Activated T-cell treated with anti-CD3 and anti-CD28 coated beads, Interleukin-2, amount 50 U/mL, for 4 hours (primary cell): Measurements from ENCODE around the gene AK9. TPM values are rescaled to one million over a fixed set of nuclear protein-coding genes. Genes with fewer than 3 reads are reported as not detected.
"Not testable (repeated sequence)": the region's sequence is repeated elsewhere in the genome, so short reads cannot be mapped to it uniquely, and the experiment has no call there.

Source experiments
- ATAC-seq, 2 donors: fragments of 200-7000 bp; cut with Tn5 transposase; one replicate each; pipeline ENCODE4 v1.10.0; 2021
- DNase-seq: peaks from one replicate; pipeline ENCODE4 v3.0.0-alpha.2; 2020
- H3K27me3 Mint-ChIP-seq: one replicate; pipeline ENCODE4 v1.8.0; 2021; ENCODE audit warnings: low read depth, mixed read lengths
- H3K36me3 Mint-ChIP-seq: one replicate; pipeline ENCODE4 v1.8.0; 2022; ENCODE audit warnings: mixed read lengths; ENCODE audit not compliant: insufficient read depth
- H3K4me1 Mint-ChIP-seq: one replicate; pipeline ENCODE4 v1.8.0; 2021; ENCODE audit warnings: low read depth, mixed read lengths
- H3K4me3 Mint-ChIP-seq: one replicate; pipeline ENCODE4 v1.8.0; 2021; ENCODE audit warnings: mild to moderate bottlenecking, moderate library complexity, mixed read lengths
- H3K9me3 Mint-ChIP-seq: one replicate; pipeline ENCODE4 v1.8.0; 2021; ENCODE audit warnings: mixed read lengths
- total RNA-seq, 3 donors: library from RNA; stranded (reverse); gene quantifications; one replicate each; pipeline ENCODE4 v1.2.1, GENCODE V29; 2021

Gene AK9
- total RNA-seq, 3 donors from 2014 or later, result 2.0 to 2.5 (median 2.1) TPM

DNA sequence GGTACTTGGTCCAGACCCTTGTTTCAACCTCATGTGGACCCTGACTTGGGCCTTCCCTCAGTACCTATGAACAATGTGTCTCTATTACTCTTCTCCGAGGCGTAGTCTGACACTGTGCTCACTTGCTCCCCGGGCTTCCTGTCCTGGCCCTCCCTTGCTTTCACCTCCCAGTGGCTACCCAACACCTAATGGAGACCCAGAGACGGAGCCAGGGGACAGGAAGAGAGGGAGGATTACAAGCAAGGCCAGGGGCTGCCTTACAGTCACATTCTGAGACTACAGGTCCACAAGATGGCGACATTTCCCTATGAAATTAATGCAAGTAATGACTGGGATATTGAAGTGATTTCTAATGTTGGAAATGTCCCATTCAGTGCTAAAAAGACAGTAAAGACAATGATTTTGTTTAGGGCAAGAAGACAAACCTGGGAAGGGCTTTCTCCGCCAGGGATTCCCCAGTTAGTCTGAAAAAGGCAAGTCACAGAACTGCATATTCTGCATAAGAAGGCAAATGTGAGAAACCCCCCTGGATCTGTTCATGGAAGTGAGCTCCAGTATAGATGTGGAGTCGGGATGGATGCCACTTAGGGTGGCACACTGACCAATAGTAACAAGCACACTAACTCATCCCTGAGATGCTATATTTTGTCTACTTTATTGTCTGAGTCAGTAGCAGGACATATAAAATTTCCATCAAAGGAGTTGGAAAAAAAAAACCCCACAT is 163.9 kb downstream of the AK9 start:
- Mint-ChIP-seq H3K4me1 (no peaks in the 10 kb centered on the region), H3K36me3 (peaks cover 3% of the 10 kb centered on the region), H3K27me3 (no peaks in the 10 kb centered on the region), H3K9me3 (peaks cover 7% of the 10 kb centered on the region), H3K4me3 (no peak overlapping the region)
- DNase-seq (peak; percentile 37), ATAC-seq (peak; percentile 69 to 74)

GRCh38 chr6:109524129-109524528 is 166.9 kb downstream of the AK9 start:
- Mint-ChIP-seq H3K4me1 (no peaks in the 10 kb centered on the region), H3K4me3 (no peak overlapping the region), H3K9me3 (peaks cover 10% of the 10 kb centered on the region), H3K36me3 (peaks cover 3% of the 10 kb centered on the region), H3K27me3 (no peaks in the 10 kb centered on the region)
- DNase-seq (no peak), ATAC-seq (no peak)

GRCh38 chr6:109523478-109523877 is 167.5 kb downstream of the AK9 start:
- no peak for ATAC-seq
- Mint-ChIP-seq H3K4me1 (no peaks in the 10 kb centered on the region), H3K4me3 (no peak overlapping the region), H3K36me3 (peaks cover 3% of the 10 kb centered on the region), H3K9me3 (peaks cover 10% of the 10 kb centered on the region), H3K27me3 (no peaks in the 10 kb centered on the region)
- DNase-seq, result no peak

DNA sequence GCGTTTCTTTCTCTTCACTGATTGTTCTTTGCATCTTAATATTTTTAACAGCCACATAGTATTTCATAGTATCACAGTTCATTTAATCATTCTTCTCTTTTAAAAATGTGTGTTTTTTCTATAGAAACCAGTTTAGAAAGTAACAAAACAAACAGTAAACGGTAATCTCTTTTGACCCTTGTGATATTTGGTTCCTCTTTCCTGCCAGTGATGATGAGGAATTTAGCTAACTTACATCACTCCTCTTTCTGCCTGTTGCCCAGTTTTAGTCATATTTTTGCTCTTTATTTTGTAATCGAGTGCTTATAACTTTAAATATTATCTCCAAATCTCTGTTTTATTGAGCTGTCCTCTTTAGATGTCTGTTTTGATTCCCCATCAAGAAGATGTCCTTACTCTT is 169.9 kb downstream of the AK9 start:
- Mint-ChIP-seq H3K4me3 (no peak overlapping the region), H3K27me3 (no peaks in the 10 kb centered on the region), H3K9me3 (peaks cover 10% of the 10 kb centered on the region), H3K36me3 (peaks cover 3% of the 10 kb centered on the region), H3K4me1 (peaks cover 12% of the 10 kb centered on the region)
- no peak for DNase-seq
- no peak for ATAC-seq

- H3K4me1 Mint-ChIP-seq, result peaks cover 26% of the 10 kb centered on the region
- not testable (repeated sequence) for DNase-seq, H3K27me3 Mint-ChIP-seq, H3K36me3 Mint-ChIP-seq, ATAC-seq, H3K4me3 Mint-ChIP-seq
- H3K9me3 Mint-ChIP-seq, result peaks cover 10% of the 10 kb centered on the region
Measured at GRCh38 chr6:109519647-109520046, 171.4 kb downstream of the AK9 start.

DNA sequence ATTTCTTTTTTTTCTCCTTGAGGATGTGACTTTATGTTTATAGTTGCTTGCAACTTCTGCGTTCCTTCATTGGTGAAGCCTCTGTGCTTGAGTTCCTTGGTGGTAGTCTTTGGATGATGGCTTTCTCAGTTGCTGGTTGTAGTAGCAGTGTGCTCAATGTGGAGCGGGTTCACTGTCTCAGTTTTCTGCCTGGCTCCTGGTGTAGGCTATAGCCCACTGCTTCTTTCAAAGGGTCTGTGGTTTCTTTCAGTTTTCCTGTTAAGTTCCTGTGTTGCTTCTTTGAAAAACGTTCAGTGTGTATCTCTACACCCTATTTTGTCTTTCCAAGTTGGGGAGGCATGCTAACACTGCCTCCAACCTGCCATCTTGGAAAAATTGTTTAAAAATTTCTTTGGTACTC is 174.1 kb downstream of the AK9 start:
- H3K4me1 Mint-ChIP-seq, result peaks cover 27% of the 10 kb centered on the region
- H3K36me3 Mint-ChIP-seq, result no peaks in the 10 kb centered on the region
- H3K9me3 Mint-ChIP-seq, result peaks cover 3% of the 10 kb centered on the region
- no peak for DNase-seq
- H3K27me3 Mint-ChIP-seq, result no peaks in the 10 kb centered on the region
- peak overlapping the region; percentile 71 for H3K4me3 Mint-ChIP-seq
- ATAC-seq, result no peak

GRCh38 chr6:109515781-109516409 is 175.1 kb downstream of the AK9 start:
- Mint-ChIP-seq H3K4me1 (peaks cover 27% of the 10 kb centered on the region), H3K4me3 (peak overlapping the region; percentile 71), H3K9me3 (peaks cover 3% of the 10 kb centered on the region), H3K27me3 (no peaks in the 10 kb centered on the region), H3K36me3 (no peaks in the 10 kb centered on the region)
- no peak for ATAC-seq
- DNase-seq, result no peak

DNA sequence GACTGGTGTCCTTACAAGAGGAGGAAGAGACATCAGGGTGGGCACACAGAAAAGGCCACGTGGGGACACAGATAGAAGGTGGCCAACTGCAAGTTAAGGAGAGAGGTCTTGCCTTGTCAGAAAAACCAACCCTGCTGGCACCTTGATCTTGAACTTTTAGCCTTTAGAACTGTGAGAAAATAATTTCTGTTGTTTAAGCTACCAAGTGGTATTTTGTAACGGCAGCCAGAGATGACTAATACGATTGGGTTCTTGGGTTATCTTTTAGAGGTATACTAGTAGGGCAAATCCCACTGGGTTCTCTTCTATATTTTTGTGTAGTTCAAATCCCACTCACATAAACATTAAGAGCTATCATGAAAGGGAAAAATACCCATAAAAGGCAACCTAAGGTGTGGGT is 176.1 kb downstream of the AK9 start:
- DNase-seq, result no peak
- Mint-ChIP-seq H3K4me1 (peaks cover 27% of the 10 kb centered on the region), H3K27me3 (no peaks in the 10 kb centered on the region), H3K36me3 (no peaks in the 10 kb centered on the region), H3K9me3 (peaks cover 3% of the 10 kb centered on the region), H3K4me3 (peak overlapping the region; percentile 71)
- no peak for ATAC-seq

- no peaks in the 10 kb centered on the region for H3K36me3 Mint-ChIP-seq
Measured at GRCh38 chr6:109513571-109514071, 177.4 kb downstream of the AK9 start.

DNA sequence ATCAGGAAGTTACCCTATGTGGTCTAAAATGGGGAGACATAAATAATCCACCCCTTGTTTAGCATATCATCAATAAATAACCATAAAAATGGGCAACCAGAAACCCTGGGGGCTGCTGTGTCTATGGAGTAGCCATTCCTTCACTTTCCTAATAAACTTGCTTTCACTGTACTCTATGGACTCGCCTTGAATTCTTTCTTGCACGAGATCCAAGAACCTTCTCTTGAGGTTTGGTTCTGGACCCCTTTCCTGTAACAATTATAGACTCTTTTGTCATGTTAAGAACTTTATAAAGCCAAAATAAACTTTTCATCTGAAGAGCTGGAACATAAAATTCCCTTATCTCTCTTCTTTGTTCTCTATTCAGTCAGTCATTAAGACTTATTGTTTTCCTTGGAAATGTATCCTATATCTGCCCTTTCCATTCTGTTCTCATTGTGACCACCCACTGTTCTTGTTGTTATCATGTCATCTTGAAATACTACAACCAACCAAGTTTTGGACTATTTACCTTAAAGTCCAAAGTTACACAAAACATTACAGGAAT is 178.7 kb downstream of the AK9 start:
- peaks cover 27% of the 10 kb centered on the region for H3K4me1 Mint-ChIP-seq
- H3K36me3 Mint-ChIP-seq, result no peaks in the 10 kb centered on the region

More at GRCh38 chr6:109513571-109514071, 177.4 kb downstream of the AK9 start:
- Mint-ChIP-seq H3K9me3 (no peaks in the 10 kb centered on the region), H3K27me3 (no peaks in the 10 kb centered on the region), H3K4me1 (peaks cover 27% of the 10 kb centered on the region), H3K4me3 (no peak overlapping the region)
- ATAC-seq (no peak), DNase-seq (no peak)

DNA sequence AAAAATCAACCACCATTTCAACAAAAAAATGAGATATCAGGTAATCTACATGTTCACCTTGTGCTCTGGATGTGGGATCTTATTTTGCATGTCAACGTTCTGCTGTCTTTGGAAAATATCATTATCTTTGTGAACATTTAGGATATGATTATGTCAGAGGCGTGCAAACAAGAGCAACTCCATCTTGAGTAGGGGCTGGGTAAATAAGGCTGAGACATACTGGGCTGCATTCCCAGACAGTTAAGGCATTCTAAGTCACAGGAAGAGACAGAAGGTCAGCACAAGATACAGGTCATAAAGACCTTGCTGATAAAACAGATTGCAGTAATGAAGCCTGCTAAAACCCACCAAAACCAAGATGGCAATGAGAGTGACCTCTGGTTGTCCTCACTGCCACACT is 179.2 kb downstream of the AK9 start:
- H3K4me1 Mint-ChIP-seq, result peaks cover 22% of the 10 kb centered on the region
- H3K36me3 Mint-ChIP-seq, result no peaks in the 10 kb centered on the region
- DNase-seq, result no peak
- no peak for ATAC-seq
- no peaks in the 10 kb centered on the region for H3K9me3 Mint-ChIP-seq
- H3K4me3 Mint-ChIP-seq, result no peak overlapping the region
- H3K27me3 Mint-ChIP-seq, result no peaks in the 10 kb centered on the region

More for the DNA sequence above, 178.7 kb downstream of the AK9 start:
- DNase-seq (no peak), ATAC-seq (no peak)
- no peaks in the 10 kb centered on the region for H3K27me3 Mint-ChIP-seq
- H3K9me3 Mint-ChIP-seq, result no peaks in the 10 kb centered on the region
- H3K4me3 Mint-ChIP-seq, result no peak overlapping the region

GRCh38 chr6:109510358-109510757 is 180.6 kb downstream of the AK9 start:
- no peak for DNase-seq

GRCh38 chr6:109508166-109508860 is 182.7 kb downstream of the AK9 start:
- H3K27me3 Mint-ChIP-seq, result peaks cover 1% of the 10 kb centered on the region
- DNase-seq, result no peak
- H3K4me1 Mint-ChIP-seq, result no peaks in the 10 kb centered on the region
- no peak for ATAC-seq
- H3K9me3 Mint-ChIP-seq, result no peaks in the 10 kb centered on the region
- no peak overlapping the region for H3K4me3 Mint-ChIP-seq
- H3K36me3 Mint-ChIP-seq, result no peaks in the 10 kb centered on the region

More at GRCh38 chr6:109510358-109510757, 180.6 kb downstream of the AK9 start:
- Mint-ChIP-seq H3K9me3 (no peaks in the 10 kb centered on the region), H3K4me3 (no peak overlapping the region), H3K4me1 (peaks cover 8% of the 10 kb centered on the region), H3K27me3 (no peaks in the 10 kb centered on the region), H3K36me3 (no peaks in the 10 kb centered on the region)
- no peak for ATAC-seq

DNA sequence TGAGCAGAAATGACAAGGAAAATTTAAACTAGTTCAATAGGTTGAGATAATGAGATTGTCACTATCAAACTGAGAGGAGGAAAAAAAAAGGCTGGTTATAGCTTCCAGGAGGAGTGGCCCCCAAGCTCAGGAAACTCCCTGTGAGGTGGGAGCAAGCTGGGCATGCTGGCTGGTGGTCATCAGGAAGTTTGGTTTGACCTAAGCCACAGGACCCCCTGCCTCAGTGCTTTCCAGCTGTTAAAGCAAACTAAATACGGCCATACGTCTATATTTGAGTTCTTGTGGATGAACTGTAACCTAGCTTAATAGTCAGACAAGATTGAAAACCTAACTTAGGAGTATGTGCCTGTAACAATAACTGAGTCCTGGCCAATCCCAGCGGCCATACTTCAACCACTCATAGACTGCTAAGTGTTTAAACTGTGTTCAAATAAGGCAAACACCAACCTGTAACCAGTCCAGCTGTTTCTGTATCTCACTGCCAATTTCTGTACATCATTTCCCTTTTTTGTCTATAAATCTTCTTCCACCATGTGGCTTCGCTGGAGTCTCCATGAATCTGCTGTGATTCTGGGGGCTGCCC is 183.4 kb downstream of the AK9 start:
- no peaks in the 10 kb centered on the region for H3K9me3 Mint-ChIP-seq
- DNase-seq, result no peak
- ATAC-seq, result no peak
- no peak overlapping the region for H3K4me3 Mint-ChIP-seq
- peaks cover 2% of the 10 kb centered on the region for H3K27me3 Mint-ChIP-seq
- H3K36me3 Mint-ChIP-seq, result no peaks in the 10 kb centered on the region
- H3K4me1 Mint-ChIP-seq, result no peaks in the 10 kb centered on the region
